B cell (primary cell): Measurements from ENCODE around the gene PPP2R5E. TPM values are rescaled to one million over a fixed set of nuclear protein-coding genes. Genes with fewer than 3 reads are reported as not detected.

Source experiments
- ATAC-seq: fragments of 200-7000 bp; cut with Tn5 transposase; one replicate; pipeline ENCODE4 v1.10.0; 2021; ENCODE audit warnings: low read depth, mild to moderate bottlenecking, moderate number of reproducible peaks, moderate library complexity
- CTCF ChIA-PET: fragments of 350-600 bp; sonication (Branson Sonifier 250); formaldehyde crosslinking; loops from one replicate; lab custom pipeline; 2021; ENCODE audit warnings: antibody characterized with exemption, inconsistent platforms; lab: Charles Lee
- POLR2A ChIA-PET: fragments of 350-600 bp; sonication (Branson Sonifier 250); formaldehyde crosslinking; loops from one replicate; lab custom pipeline; 2021; ENCODE audit warnings: antibody characterized with exemption; lab: Charles Lee
- DNase-seq: peaks from one replicate; pipeline ENCODE4 v3.0.0; 2013
- H2AFZ ChIP-seq: 2 replicates; pipeline ENCODE4 v1.6.1; 2012; ENCODE audit warnings: mild to moderate bottlenecking, low read depth, low read length; ENCODE audit not compliant: insufficient read depth, poor library complexity, severe bottlenecking
- H3K27ac ChIP-seq, 2 donors: 1 replicate in 1 of 2; 2 replicates in 1 of 2; pipeline ENCODE4 v1.5.1; 2012 to 2013; ENCODE audit warnings: low read length in 2 of 2, mild to moderate bottlenecking in 2 of 2, moderate library complexity in 1 of 2
- H3K27me3 ChIP-seq, 4 experiments: fragments of 200-600 bp in 1 of 4; sonication (generic) in 1 of 4; replicated peaks in 1 of 4; 1 replicate in 2 of 4; 2 replicates in 2 of 4; pipeline versions ENCODE4 v1.6.1 to v1.7.0; 2013 to 2016; ENCODE audit warnings: low read length in 3 of 4, mild to moderate bottlenecking in 2 of 4, mixed read lengths in 1 of 4, moderate library complexity in 1 of 4; ENCODE audit not compliant: insufficient read depth in 4 of 4, control insufficient read depth in 3 of 4; ENCODE audit errors: control extremely low read depth in 1 of 4
- H3K36me3 ChIP-seq, 2 experiments: replicated peaks in 1 of 2; 1 replicate in 1 of 2; 2 replicates in 1 of 2; pipeline versions ENCODE4 v1.6.1 to v1.7.1; 2013; ENCODE audit warnings: low read length in 1 of 2; ENCODE audit not compliant: insufficient read depth in 2 of 2, control insufficient read depth in 1 of 2; ENCODE audit errors: control extremely low read depth in 1 of 2, extremely low read depth in 1 of 2
- H3K4me1 ChIP-seq, 2 donors: fragments of 200-600 bp in 1 of 2; sonication (generic) in 1 of 2; 1 replicate in 1 of 2; 2 replicates in 1 of 2; pipeline versions ENCODE4 v1.5.1 to v1.6.1; 2013 to 2017; ENCODE audit warnings: low read length in 2 of 2; ENCODE audit not compliant: control insufficient read depth in 2 of 2, insufficient read depth in 2 of 2
- H3K4me2 ChIP-seq: replicated peaks from 2 replicates; pipeline ENCODE3; 2012; ENCODE audit warnings: mild to moderate bottlenecking, low read depth, low read length; ENCODE audit not compliant: poor library complexity, severe bottlenecking
- H3K4me3 ChIP-seq, 5 experiments: fragments of 200-600 bp in 1 of 5; sonication (generic) in 1 of 5; 1 replicate in 3 of 5; 2 replicates in 2 of 5; pipeline versions ENCODE4 v1.5.1 to v1.7.0; 2011 to 2016; ENCODE audit warnings: low read length in 4 of 5, mild to moderate bottlenecking in 4 of 5, low read depth in 2 of 5, control low read depth in 1 of 5, moderate library complexity in 1 of 5; ENCODE audit not compliant: insufficient read depth in 1 of 5; ENCODE audit errors: control extremely low read depth in 1 of 5, extremely low read depth in 1 of 5
- H3K79me2 ChIP-seq: fragments of 200-600 bp; sonication (generic); one replicate; pipeline ENCODE4 v1.6.0; 2016; ENCODE audit warnings: low read length; ENCODE audit not compliant: control insufficient read depth, insufficient read depth
- H3K9ac ChIP-seq: fragments of 200-600 bp; sonication (generic); 2 replicates; pipeline ENCODE4 v1.6.1; 2017; ENCODE audit warnings: mild to moderate bottlenecking, low read length, moderate library complexity
- H3K9me3 ChIP-seq, 3 donors: one replicate each; pipeline versions ENCODE4 v1.6.1 to v1.7.1; 2013; ENCODE audit warnings: low read length in 2 of 3; ENCODE audit not compliant: control insufficient read depth in 2 of 3, insufficient read depth in 1 of 3; ENCODE audit errors: control extremely low read depth in 1 of 3
- H4K20me1 ChIP-seq: 2 replicates; pipeline ENCODE4 v1.6.0; 2012; ENCODE audit warnings: mild to moderate bottlenecking, low read length; ENCODE audit not compliant: insufficient read depth, control insufficient read depth, poor library complexity, severe bottlenecking
- H3K27ac Mint-ChIP-seq: one replicate; pipeline ENCODE4 v1.8.0; 2021; ENCODE audit warnings: mixed read lengths
- H3K27me3 Mint-ChIP-seq: one replicate; pipeline ENCODE4 v1.8.0; 2021; ENCODE audit warnings: mixed read lengths
- H3K4me1 Mint-ChIP-seq: one replicate; pipeline ENCODE4 v1.8.0; 2021; ENCODE audit warnings: mixed read lengths
- H3K4me3 Mint-ChIP-seq: one replicate; pipeline ENCODE4 v1.8.0; 2021; ENCODE audit warnings: mixed read lengths
- H3K9me3 Mint-ChIP-seq: one replicate; pipeline ENCODE4 v1.8.0; 2022; ENCODE audit warnings: mixed read lengths; ENCODE audit not compliant: insufficient read depth
- EZH2 ChIP-seq: IDR thresholded peaks from 2 replicates; pipeline ENCODE4 v1.6.1; 2012; ENCODE audit warnings: borderline replicate concordance, low read depth, mild to moderate bottlenecking, moderate library complexity, low read length; ENCODE audit not compliant: insufficient read depth, poor library complexity, severe bottlenecking
- WGBS: methylation state at CpG from one replicate; pipeline ENCODE4 v1.1.5; 2013; ENCODE audit warnings: missing lambda C conversion rate; ENCODE audit not compliant: insufficient coverage; 5-methylcytosine and 5-hydroxymethylcytosine counted together
- intact Hi-C: fragments of 100-400 bp; cut with micrococcal nuclease; formaldehyde crosslinking; loops from one replicate; pipeline ENCODE4 v1.10.0; 2022
- polyA plus RNA-seq: library from polyadenylated mRNA; depleted of rRNA; stranded (reverse); fragments of >200 nt; gene quantifications from 2 replicates; pipeline ENCODE4 v1.2.3, GENCODE V29; 2012
- total RNA-seq, 2 donors: library from RNA; stranded (reverse); fragments of 120-200 nt in 1 of 2; gene quantifications; 1 replicate in 1 of 2; 2 replicates in 1 of 2; pipeline versions ENCODE4 v1.2.3 to v1.2.4, GENCODE V29; 2013 to 2022
- TF ChIP-seq, protein P1 (sequence below): fragments of 200-600 bp; IDR thresholded peaks from one replicate; pipeline ENCODE4 v1.8.0; 2022; ENCODE audit warnings: antibody characterized with exemption, mild to moderate bottlenecking

Gene PPP2R5E
- total and polyA plus RNA-seq, 2 donors (not counting 1 experiment from before 2014, with no cell fraction given): 6.3 to 40.6 TPM

DNA sequence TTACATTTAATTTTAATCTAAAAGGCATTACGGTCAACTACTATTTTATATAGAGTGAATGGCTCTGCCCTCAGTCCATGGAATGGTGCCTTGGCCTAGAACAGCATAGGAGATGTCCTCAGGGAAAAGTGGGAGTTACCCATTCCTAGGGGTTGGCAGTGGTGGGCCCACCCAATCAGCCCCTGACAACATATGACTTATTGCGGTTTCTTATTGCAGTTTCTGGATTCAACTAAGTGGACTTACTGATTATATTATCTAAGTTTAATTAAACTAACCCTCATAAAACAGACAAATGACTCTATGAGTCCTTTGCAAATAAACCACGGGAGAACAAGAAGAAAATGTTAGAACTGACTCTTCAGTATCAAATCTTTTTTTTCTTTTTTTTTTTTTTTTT, 2.3 kb upstream of the PPP2R5E start:
- H3K4me3 Mint-ChIP-seq: no peak overlapping the region
- CTCF ChIA-PET: no interaction called here
- Histone ChIP-seq H3K4me3 (no peak overlapping the region), H3K27me3 (no peaks in the 10 kb centered on the region), H3K36me3 (no peaks in the 10 kb centered on the region), H3K79me2 (peaks cover 33% of the 10 kb centered on the region), H3K9me3 (no peaks in the 10 kb centered on the region), H3K4me2 (no peak overlapping the region), H3K4me1 (peaks cover 12 to 21% of the 10 kb centered on the region in 2 donors), H4K20me1 (no peaks in the 10 kb centered on the region), H2AFZ (no peak overlapping the region), H3K9ac (no peak overlapping the region), H3K27ac (no peak overlapping the region)
- ATAC-seq: no peak
- no peak overlapping the region for H3K27ac Mint-ChIP-seq
- no CpG with 5 or more reads among the region's 3 CpGs for WGBS
- intact Hi-C loops: loop anchor here (10.0 kb wide), 1 partner anchor 1369 kb away; the partner anchor contains the start of gene CHURC1
- TF ChIP-seq, protein P1, sequence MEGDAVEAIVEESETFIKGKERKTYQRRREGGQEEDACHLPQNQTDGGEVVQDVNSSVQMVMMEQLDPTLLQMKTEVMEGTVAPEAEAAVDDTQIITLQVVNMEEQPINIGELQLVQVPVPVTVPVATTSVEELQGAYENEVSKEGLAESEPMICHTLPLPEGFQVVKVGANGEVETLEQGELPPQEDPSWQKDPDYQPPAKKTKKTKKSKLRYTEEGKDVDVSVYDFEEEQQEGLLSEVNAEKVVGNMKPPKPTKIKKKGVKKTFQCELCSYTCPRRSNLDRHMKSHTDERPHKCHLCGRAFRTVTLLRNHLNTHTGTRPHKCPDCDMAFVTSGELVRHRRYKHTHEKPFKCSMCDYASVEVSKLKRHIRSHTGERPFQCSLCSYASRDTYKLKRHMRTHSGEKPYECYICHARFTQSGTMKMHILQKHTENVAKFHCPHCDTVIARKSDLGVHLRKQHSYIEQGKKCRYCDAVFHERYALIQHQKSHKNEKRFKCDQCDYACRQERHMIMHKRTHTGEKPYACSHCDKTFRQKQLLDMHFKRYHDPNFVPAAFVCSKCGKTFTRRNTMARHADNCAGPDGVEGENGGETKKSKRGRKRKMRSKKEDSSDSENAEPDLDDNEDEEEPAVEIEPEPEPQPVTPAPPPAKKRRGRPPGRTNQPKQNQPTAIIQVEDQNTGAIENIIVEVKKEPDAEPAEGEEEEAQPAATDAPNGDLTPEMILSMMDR: no peak
- no peak for TF ChIP-seq EZH2
- no peaks in the 10 kb centered on the region for H3K9me3 Mint-ChIP-seq
- DNase-seq: no peak
- no peaks in the 10 kb centered on the region for H3K27me3 Mint-ChIP-seq
- peaks cover 28% of the 10 kb centered on the region for H3K4me1 Mint-ChIP-seq
- POLR2A ChIA-PET: no interaction called here

DNA sequence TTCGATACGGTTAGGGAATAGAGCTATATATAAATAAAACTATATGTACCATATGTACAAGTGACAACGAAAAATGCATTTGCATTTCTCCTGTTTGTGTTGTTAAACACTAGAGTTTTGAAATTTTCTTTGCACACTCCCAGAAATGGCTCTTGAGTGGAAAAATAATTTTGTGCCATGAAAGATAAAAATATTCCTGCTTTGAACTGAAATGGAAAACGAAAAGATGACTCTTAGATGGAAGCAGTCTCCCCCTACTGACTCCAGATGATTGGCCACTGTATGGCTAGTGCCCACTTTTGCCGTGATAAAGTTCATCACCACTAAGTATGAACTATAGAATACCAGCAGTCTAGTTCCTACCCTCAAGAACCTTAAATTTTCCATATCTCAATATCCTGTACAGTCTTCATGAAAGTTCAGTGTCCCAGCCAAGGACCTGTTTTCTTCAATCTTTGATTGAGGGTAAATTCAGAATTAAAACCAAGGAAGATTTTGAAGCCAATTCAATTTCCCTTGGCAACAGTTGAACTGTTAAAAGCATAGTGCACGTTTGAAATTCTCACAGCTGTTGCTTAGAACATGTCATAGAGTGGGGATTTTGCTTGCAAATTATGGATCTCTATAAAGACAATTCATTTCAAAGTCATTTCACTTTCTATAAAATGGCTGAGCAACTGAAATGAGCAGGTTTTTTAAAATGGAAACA, 1.6 kb upstream of the PPP2R5E start:
- Histone ChIP-seq H3K4me1 (peaks cover 12 to 21% of the 10 kb centered on the region in 2 donors), H3K36me3 (no peaks in the 10 kb centered on the region), H3K9ac (peak overlapping the region; percentile 89), H3K4me3 (peak overlapping the region in 1 of 5 experiments; percentile 94), H3K27me3 (no peaks in the 10 kb centered on the region), H2AFZ (peak overlapping the region; percentile 40), H4K20me1 (no peaks in the 10 kb centered on the region), H3K27ac (no peak overlapping the region), H3K4me2 (peak overlapping the region; percentile 91), H3K9me3 (no peaks in the 10 kb centered on the region), H3K79me2 (peaks cover 40% of the 10 kb centered on the region)
- Mint-ChIP-seq H3K9me3 (no peaks in the 10 kb centered on the region), H3K27ac (peak overlapping the region; percentile 33), H3K4me1 (peaks cover 28% of the 10 kb centered on the region), H3K27me3 (no peaks in the 10 kb centered on the region), H3K4me3 (peak overlapping the region; percentile 90)
- WGBS: 47% methylated on average over 1 of the region's 6 CpGs
- ChIA-PET CTCF (interaction anchor here (3.5 kb wide), 1 partner anchor 156 kb away, joined by 14 read pairs; no protein-coding TSS in a partner anchor), POLR2A (interaction anchor here (1.1 to 1.5 kb wide), 2 partner anchors 204 to 843 kb away, joined by 3 to 5 read pairs; partner anchors contain the start of gene MTHFD1)
- ATAC-seq (no peak), DNase-seq (no peak)
- intact Hi-C loops: loop anchor here (5.0 to 10.0 kb wide), 4 partner anchors 183 to 1558 kb away; partner anchors contain the start of genes CHURC1, MAX, SGPP1 and SYNE2
- TF ChIP-seq, protein P1: no peak
- no peak for TF ChIP-seq EZH2
